SK-N-MC (cell line): Measurements from ENCODE around the gene FAM151B.

Source experiments
- DNase-seq: peaks from one replicate; pipeline ENCODE4 v3.0.0-alpha.2; 2011; ENCODE audit warnings: low read depth, low spot score
- H3K27ac ChIP-seq: fragments of 200-600 bp; sonication (generic); 2 replicates; pipeline ENCODE4 v1.5.1; 2016; ENCODE audit warnings: mixed run types
- H3K36me3 ChIP-seq: fragments of 200-600 bp; sonication (generic); 2 replicates; pipeline ENCODE4 v1.6.1; 2017; ENCODE audit warnings: antibody characterized with exemption, low read length, mixed read lengths; ENCODE audit not compliant: insufficient read depth
- H3K4me3 ChIP-seq: fragments of 200-600 bp; sonication (generic); 2 replicates; pipeline ENCODE4 v1.5.1; 2016
- H3K9ac ChIP-seq: fragments of 200-600 bp; sonication (generic); 2 replicates; pipeline ENCODE4 v1.8.0; 2017; ENCODE audit warnings: mixed run types, mixed read lengths; ENCODE audit not compliant: insufficient read length
- H3K9me3 ChIP-seq: fragments of 200-600 bp; sonication (generic); 2 replicates; pipeline ENCODE4 v1.6.1; 2017; ENCODE audit warnings: low read depth, mild to moderate bottlenecking, antibody characterized with exemption, low read length, moderate library complexity, mixed read lengths
- EZH2 ChIP-seq: fragments of 200-600 bp; sonication (generic); IDR thresholded peaks from one replicate; pipeline ENCODE4 v1.6.1; 2017; ENCODE audit warnings: antibody characterized with exemption
- FOXP2 ChIP-seq: optimal IDR thresholded peaks from 2 replicates; pipeline ENCODE3; 2011; ENCODE audit warnings: mild to moderate bottlenecking, moderate library complexity; ENCODE audit not compliant: insufficient read depth; ENCODE audit errors: extremely low read length, control extremely low read depth
- POLR2AphosphoS5 ChIP-seq: IDR thresholded peaks from 2 replicates; pipeline ENCODE4 v1.6.1; 2012; ENCODE audit warnings: mild to moderate bottlenecking, low read depth, low read length, borderline replicate concordance

The FAM151B gene

GRCh38 chr5:80588858-80589540 is 101.1 kb downstream of the FAM151B start:
- Histone ChIP-seq H3K36me3 (no peaks in the 10 kb centered on the region), H3K9me3 (no peaks in the 10 kb centered on the region), H3K4me3 (no peak overlapping the region), H3K9ac (no peak overlapping the region), H3K27ac (no peak overlapping the region)
- no peak for TF ChIP-seq EZH2
- no peak for TF ChIP-seq FOXP2
- TF ChIP-seq POLR2AphosphoS5 = no peak
- no peak for DNase-seq

DNA sequence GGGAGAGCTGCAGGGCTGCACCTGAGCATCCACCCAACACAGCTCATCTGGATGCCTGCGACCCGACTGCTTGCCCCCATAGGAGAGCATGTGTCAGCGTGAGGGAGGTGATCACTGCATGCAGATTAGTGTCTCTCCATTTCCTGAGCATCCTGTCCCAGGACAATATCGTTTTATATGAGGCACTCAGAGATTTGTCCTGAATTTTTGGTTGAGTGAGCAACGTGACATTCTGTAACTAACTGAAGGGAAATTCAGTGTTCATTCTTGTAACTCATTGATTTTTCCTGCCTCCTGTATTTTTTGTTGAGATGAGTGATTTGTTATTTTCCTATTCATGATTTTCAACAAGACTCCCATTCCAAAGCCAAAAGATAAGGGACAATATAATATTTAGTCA is 102.9 kb downstream of the FAM151B start:
- no peaks in the 10 kb centered on the region for H3K9me3 ChIP-seq
- DNase-seq = no peak
- no peaks in the 10 kb centered on the region for H3K36me3 ChIP-seq
- TF ChIP-seq POLR2AphosphoS5 = no peak
- no peak for TF ChIP-seq EZH2
- no peak for TF ChIP-seq FOXP2
- no peak overlapping the region for H3K4me3 ChIP-seq
- no peak overlapping the region for H3K9ac ChIP-seq
- no peak overlapping the region for H3K27ac ChIP-seq

DNA sequence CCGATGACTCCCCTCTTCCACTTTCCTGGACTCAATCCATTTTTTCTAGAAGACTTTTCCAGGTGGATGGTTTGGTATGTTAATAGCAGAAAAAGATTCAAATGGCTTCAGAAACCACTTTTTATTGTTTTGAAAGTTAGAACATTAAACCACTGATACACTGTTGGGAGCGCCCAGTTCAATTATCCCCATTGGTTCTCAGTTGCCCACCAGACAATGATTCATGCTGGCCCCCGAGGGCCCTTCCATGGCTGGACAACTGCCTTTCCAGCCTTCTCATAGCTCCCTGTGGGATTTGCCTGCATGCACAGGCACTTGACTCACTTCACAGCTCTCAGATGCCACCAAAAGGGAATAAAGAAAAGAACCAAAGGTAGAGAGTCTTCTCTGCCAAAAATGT is 103.5 kb downstream of the FAM151B start:
- no peak for DNase-seq
- Histone ChIP-seq H3K9ac (no peak overlapping the region), H3K27ac (no peak overlapping the region), H3K9me3 (no peaks in the 10 kb centered on the region), H3K36me3 (no peaks in the 10 kb centered on the region), H3K4me3 (no peak overlapping the region)
- TF ChIP-seq FOXP2 (no peak), EZH2 (no peak), POLR2AphosphoS5 (no peak)

DNA sequence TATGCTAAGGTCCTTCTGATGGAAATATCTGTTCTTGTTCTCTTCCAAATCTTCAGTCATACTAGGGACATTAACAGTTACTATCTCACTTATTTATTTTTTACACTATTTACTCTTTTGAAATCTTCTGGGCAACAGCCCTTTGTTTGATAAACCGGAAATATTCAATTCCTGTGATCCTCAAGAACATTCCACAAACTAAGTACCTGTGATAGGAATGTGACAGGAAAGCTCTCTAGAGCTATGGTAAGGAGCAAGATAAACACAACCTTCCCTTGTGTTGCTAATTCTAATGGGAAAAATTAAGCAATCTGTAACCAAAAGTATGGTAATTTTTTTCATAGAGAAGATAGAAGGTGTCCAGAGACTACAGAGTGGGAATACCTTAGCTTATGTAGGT is 104.2 kb downstream of the FAM151B start:
- H3K4me3 ChIP-seq = no peak overlapping the region
- H3K9ac ChIP-seq = no peak overlapping the region
- H3K27ac ChIP-seq = no peak overlapping the region
- no peak for DNase-seq
- H3K36me3 ChIP-seq = no peaks in the 10 kb centered on the region
- TF ChIP-seq EZH2 (no peak), FOXP2 (no peak), POLR2AphosphoS5 (no peak)
- H3K9me3 ChIP-seq = no peaks in the 10 kb centered on the region
